MG63 (cell line): ENCODE results near the gene SLC22A14. TPM values are rescaled to one million over a fixed set of nuclear protein-coding genes. Genes with fewer than 3 reads are reported as not detected.
"Not testable (repeated sequence)": the region's sequence is repeated elsewhere in the genome, so short reads cannot be mapped to it uniquely, and the experiment has no call there.

ENCODE experiments used
- DNase-seq: peaks from one replicate; pipeline ENCODE4 v3.0.0-alpha.2; 2020
- H3K27me3 ChIP-seq: fragments of 250-450 bp; sonication (Bioruptor Pico); 2 replicates; pipeline ENCODE4 v1.5.1; 2020; ENCODE audit warnings: mild to moderate bottlenecking, moderate library complexity
- H3K36me3 ChIP-seq: fragments of 250-450 bp; sonication (Bioruptor Pico); 2 replicates; pipeline ENCODE4 v1.5.1; 2020; ENCODE audit warnings: mild to moderate bottlenecking, moderate library complexity
- H3K4me3 ChIP-seq: fragments of 250-450 bp; sonication (Bioruptor Pico); 2 replicates; pipeline ENCODE4 v1.5.1; 2020; ENCODE audit warnings: mild to moderate bottlenecking, moderate library complexity
- H3K9me3 ChIP-seq: fragments of 250-450 bp; sonication (Bioruptor Pico); 2 replicates; pipeline ENCODE4 v1.5.1; 2020; ENCODE audit warnings: mild to moderate bottlenecking, moderate library complexity
- total RNA-seq: library from RNA; depleted of rRNA; stranded (reverse); fragments of >200 nt; shearing (Covaris generic); gene quantifications from 2 replicates; pipeline ENCODE4 v1.2.3, GENCODE V29; 2014; ENCODE audit warnings: low replicate concordance

Gene SLC22A14
- total RNA-seq, 1 experiment from 2014 or later: not detected

GRCh38 chr3:38297053-38297452 lies 15.0 kb downstream of the SLC22A14 start:
- H3K4me3 ChIP-seq, DNase-seq, H3K27me3 ChIP-seq, H3K9me3 ChIP-seq, H3K36me3 ChIP-seq: not testable (repeated sequence)

- Histone ChIP-seq H3K4me3 (no peak overlapping the region), H3K9me3 (no peaks in the 10 kb centered on the region), H3K36me3 (no peaks in the 10 kb centered on the region), H3K27me3 (no peaks in the 10 kb centered on the region)
- DNase-seq: no peak
These were observed 15.4 kb downstream of the SLC22A14 start for GRCh38 chr3:38297537-38297936.

- H3K4me3 ChIP-seq: no peak overlapping the region
- H3K9me3 ChIP-seq: no peaks in the 10 kb centered on the region
- no peaks in the 10 kb centered on the region for H3K27me3 ChIP-seq
- no peak for DNase-seq
- H3K36me3 ChIP-seq: no peaks in the 10 kb centered on the region
These were observed 16.0 kb downstream of the SLC22A14 start for GRCh38 chr3:38297947-38298711.

- DNase-seq: no peak
- Histone ChIP-seq H3K27me3 (no peaks in the 10 kb centered on the region), H3K9me3 (no peaks in the 10 kb centered on the region), H3K4me3 (no peak overlapping the region), H3K36me3 (no peaks in the 10 kb centered on the region)
These were observed 24.8 kb downstream of the SLC22A14 start for GRCh38 chr3:38306941-38307340.

- no peak for DNase-seq
- Histone ChIP-seq H3K9me3 (no peaks in the 10 kb centered on the region), H3K36me3 (no peaks in the 10 kb centered on the region), H3K4me3 (no peak overlapping the region), H3K27me3 (no peaks in the 10 kb centered on the region)
These were observed 25.5 kb downstream of the SLC22A14 start for GRCh38 chr3:38307599-38307998.

GRCh38 chr3:38308456-38308855 lies 26.4 kb downstream of the SLC22A14 start:
- Histone ChIP-seq H3K27me3 (no peaks in the 10 kb centered on the region), H3K9me3 (no peaks in the 10 kb centered on the region), H3K4me3 (no peak overlapping the region), H3K36me3 (no peaks in the 10 kb centered on the region)
- no peak for DNase-seq

- Histone ChIP-seq H3K4me3 (no peak overlapping the region), H3K9me3 (no peaks in the 10 kb centered on the region), H3K36me3 (no peaks in the 10 kb centered on the region), H3K27me3 (no peaks in the 10 kb centered on the region)
- no peak for DNase-seq
These were observed 29.4 kb downstream of the SLC22A14 start for GRCh38 chr3:38311476-38311875.

- no peaks in the 10 kb centered on the region for H3K9me3 ChIP-seq
- no peak overlapping the region for H3K4me3 ChIP-seq
- no peaks in the 10 kb centered on the region for H3K27me3 ChIP-seq
- no peak for DNase-seq
- no peaks in the 10 kb centered on the region for H3K36me3 ChIP-seq
These were observed 29.8 kb downstream of the SLC22A14 start for GRCh38 chr3:38311941-38312340.

GRCh38 chr3:38312356-38312755 lies 30.3 kb downstream of the SLC22A14 start:
- H3K4me3 ChIP-seq: no peak overlapping the region
- no peak for DNase-seq
- H3K27me3 ChIP-seq: no peaks in the 10 kb centered on the region
- H3K9me3 ChIP-seq: no peaks in the 10 kb centered on the region
- H3K36me3 ChIP-seq: no peaks in the 10 kb centered on the region

- Histone ChIP-seq H3K4me3 (no peak overlapping the region), H3K36me3 (no peaks in the 10 kb centered on the region), H3K9me3 (no peaks in the 10 kb centered on the region), H3K27me3 (no peaks in the 10 kb centered on the region)
- DNase-seq: no peak
These were observed 31.2 kb downstream of the SLC22A14 start for GRCh38 chr3:38313263-38313662.

- Histone ChIP-seq H3K4me3 (no peak overlapping the region), H3K27me3 (no peaks in the 10 kb centered on the region), H3K36me3 (no peaks in the 10 kb centered on the region), H3K9me3 (no peaks in the 10 kb centered on the region)
- DNase-seq: no peak
These were observed 31.6 kb downstream of the SLC22A14 start for GRCh38 chr3:38313695-38314094.

- no peak for DNase-seq
- H3K36me3 ChIP-seq: no peaks in the 10 kb centered on the region
- H3K27me3 ChIP-seq: no peaks in the 10 kb centered on the region
- no peak overlapping the region for H3K4me3 ChIP-seq
- no peaks in the 10 kb centered on the region for H3K9me3 ChIP-seq
These were observed 32.1 kb downstream of the SLC22A14 start for GRCh38 chr3:38314112-38314763.

GRCh38 chr3:38314764-38315487 lies 32.8 kb downstream of the SLC22A14 start:
- Histone ChIP-seq H3K4me3 (no peak overlapping the region), H3K9me3 (no peaks in the 10 kb centered on the region), H3K27me3 (no peaks in the 10 kb centered on the region), H3K36me3 (no peaks in the 10 kb centered on the region)
- no peak for DNase-seq

GRCh38 chr3:38315488-38316230 lies 33.6 kb downstream of the SLC22A14 start:
- no peak for DNase-seq
- H3K36me3 ChIP-seq: no peaks in the 10 kb centered on the region
- no peaks in the 10 kb centered on the region for H3K27me3 ChIP-seq
- H3K9me3 ChIP-seq: no peaks in the 10 kb centered on the region
- no peak overlapping the region for H3K4me3 ChIP-seq

GRCh38 chr3:38316356-38317191 lies 34.5 kb downstream of the SLC22A14 start:
- Histone ChIP-seq H3K9me3 (no peaks in the 10 kb centered on the region), H3K36me3 (no peaks in the 10 kb centered on the region), H3K27me3 (no peaks in the 10 kb centered on the region), H3K4me3 (no peak overlapping the region)
- DNase-seq: no peak

- Histone ChIP-seq H3K4me3 (no peak overlapping the region), H3K27me3 (no peaks in the 10 kb centered on the region), H3K9me3 (no peaks in the 10 kb centered on the region), H3K36me3 (no peaks in the 10 kb centered on the region)
- no peak for DNase-seq
These were observed 35.2 kb downstream of the SLC22A14 start for GRCh38 chr3:38317192-38317759.
